HepG2 (cell line): ENCODE measurements around the gene ZNF440. TPM values are rescaled to one million over a fixed set of nuclear protein-coding genes. Genes with fewer than 3 reads are reported as not detected.
A peak's percentile ranks its signal among the peaks of the same experiment; 100 is the strongest.

Experiments
- BHLHE40 ChIP-seq: IDR thresholded peaks from 2 replicates; pipeline ENCODE4 v1.6.1; 2011; ENCODE audit warnings: low read length, improper control_type of control experiment
- DNMT1 ChIP-seq: sonication (generic); formaldehyde crosslinking; IDR thresholded peaks from 2 replicates; pipeline ENCODE4 v1.5.1; 2020; ENCODE audit warnings: mild to moderate bottlenecking, missing genetic modification reagents
- KLF11 ChIP-seq: IDR thresholded peaks from 2 replicates; pipeline ENCODE4 v1.6.1; 2016; ENCODE audit warnings: missing compliant biosample characterization
- MAFK ChIP-seq, 2 experiments: IDR thresholded peaks in 1 of 2; conservative IDR thresholded peaks in 1 of 2; 2 replicates each; pipeline ENCODE4 v1.6.1; 2011; ENCODE audit warnings: improper control_type of control experiment in 2 of 2, low read length in 2 of 2
- NRL ChIP-seq: sonication (generic); formaldehyde crosslinking; IDR thresholded peaks from 2 replicates; pipeline ENCODE4 v1.5.0; 2020; ENCODE audit warnings: missing genetic modification reagents, mild to moderate bottlenecking, moderate library complexity, borderline replicate concordance
- PPARG ChIP-seq: conservative IDR thresholded peaks from 2 replicates; pipeline ENCODE4 v1.6.1; 2016; ENCODE audit warnings: missing biosample characterization, missing genetic modification reagents
- RNF2 ChIP-seq: fragments of 450-650 bp; conservative IDR thresholded peaks from 2 replicates; pipeline ENCODE4 v1.6.1; 2016; ENCODE audit warnings: low read depth
- SALL1 ChIP-seq: sonication (generic); formaldehyde crosslinking; IDR thresholded peaks from 2 replicates; pipeline ENCODE4 v1.8.0; 2022; ENCODE audit warnings: mild to moderate bottlenecking, missing genetic modification reagents
- SUZ12 ChIP-seq: fragments of 150-350 bp; IDR thresholded peaks from 2 replicates; pipeline ENCODE4 v1.6.1; 2014; ENCODE audit warnings: low read depth, low read length
- ZNF207 ChIP-seq: fragments of 450-650 bp; IDR thresholded peaks from 2 replicates; pipeline ENCODE4 v1.6.1; 2016; ENCODE audit warnings: antibody characterized with exemption, borderline replicate concordance
- ZNF282 ChIP-seq: fragments of 450-650 bp; IDR thresholded peaks from 2 replicates; pipeline ENCODE4 v1.6.1; 2018; ENCODE audit not compliant: partially characterized antibody
- ZNF367 ChIP-seq: sonication (generic); formaldehyde crosslinking; IDR thresholded peaks from 2 replicates; pipeline ENCODE4 v1.4.0; 2020; ENCODE audit warnings: missing genetic modification reagents, borderline replicate concordance
- ZNF598 ChIP-seq: sonication (generic); formaldehyde crosslinking; IDR thresholded peaks from 2 replicates; pipeline ENCODE4 v1.5.1; 2020; ENCODE audit warnings: mild to moderate bottlenecking, missing genetic modification reagents, borderline replicate concordance
- ZSCAN29 ChIP-seq: sonication (generic); formaldehyde crosslinking; conservative IDR thresholded peaks from 2 replicates; pipeline ENCODE4 v1.4.0; 2020; ENCODE audit warnings: mild to moderate bottlenecking, missing genetic modification reagents
- polyA plus RNA-seq, 8 experiments: library from polyadenylated mRNA; depleted of rRNA in 3 of 8; stranded (reverse) in 7 of 8; unstranded in 1 of 8; fragments of >200 nt; fragmentation: Illumina TruSeq in 4 of 8; extraction: Trizol in 4 of 8; gene quantifications; 2 replicates each; pipeline versions ENCODE4 v1.2.1 to v1.2.3, GENCODE V29; 2011 to 2016; ENCODE audit warnings: low read depth in 4 of 8, missing spikeins in 1 of 8, mixed read lengths in 1 of 8; ENCODE audit not compliant: insufficient read depth in 1 of 8
- total RNA-seq, 5 experiments: library from RNA; depleted of rRNA; stranded (reverse); fragments of >200 nt; fragmentation: Illumina TruSeq; extraction: Trizol; gene quantifications; 2 replicates each; pipeline ENCODE4 v1.2.3, GENCODE V29; 2016; ENCODE audit warnings: low read depth in 1 of 5
- TF ChIP-seq, protein P1 (sequence below): sonication (generic); formaldehyde crosslinking; IDR thresholded peaks from 2 replicates; pipeline ENCODE4 v1.4.0; 2020; ENCODE audit warnings: missing genetic modification reagents
- TF ChIP-seq, protein P2 (sequence below): IDR thresholded peaks from 2 replicates; pipeline ENCODE4 v1.6.1; 2016; ENCODE audit warnings: missing genetic modification reagents, missing compliant biosample characterization
- TF ChIP-seq, protein P3 (sequence below): IDR thresholded peaks from 2 replicates; pipeline ENCODE4 v1.6.1; 2012; ENCODE audit warnings: low read depth, low read length, improper control_type of control experiment
- TF ChIP-seq, protein P4 (sequence below): fragments of 450-650 bp; IDR thresholded peaks from 2 replicates; pipeline ENCODE4 v1.6.1; 2017; ENCODE audit warnings: mild to moderate bottlenecking
- TF ChIP-seq, protein P5 (sequence below): sonication (generic); formaldehyde crosslinking; conservative IDR thresholded peaks from 2 replicates; pipeline ENCODE4 v1.8.1; 2023; ENCODE audit warnings: missing genetic modification reagents
- TF ChIP-seq, protein P6 (sequence below): sonication (generic); formaldehyde crosslinking; IDR thresholded peaks from 2 replicates; pipeline ENCODE4 v1.4.0; 2020; ENCODE audit warnings: mild to moderate bottlenecking, missing genetic modification reagents

ZNF440 gene
- total and polyA plus RNA-seq, 2 of the 13 experiments (the other 11 are each of a cell fraction or from before 2014, with no cell fraction given): 2.7 to 12.4 TPM

DNA sequence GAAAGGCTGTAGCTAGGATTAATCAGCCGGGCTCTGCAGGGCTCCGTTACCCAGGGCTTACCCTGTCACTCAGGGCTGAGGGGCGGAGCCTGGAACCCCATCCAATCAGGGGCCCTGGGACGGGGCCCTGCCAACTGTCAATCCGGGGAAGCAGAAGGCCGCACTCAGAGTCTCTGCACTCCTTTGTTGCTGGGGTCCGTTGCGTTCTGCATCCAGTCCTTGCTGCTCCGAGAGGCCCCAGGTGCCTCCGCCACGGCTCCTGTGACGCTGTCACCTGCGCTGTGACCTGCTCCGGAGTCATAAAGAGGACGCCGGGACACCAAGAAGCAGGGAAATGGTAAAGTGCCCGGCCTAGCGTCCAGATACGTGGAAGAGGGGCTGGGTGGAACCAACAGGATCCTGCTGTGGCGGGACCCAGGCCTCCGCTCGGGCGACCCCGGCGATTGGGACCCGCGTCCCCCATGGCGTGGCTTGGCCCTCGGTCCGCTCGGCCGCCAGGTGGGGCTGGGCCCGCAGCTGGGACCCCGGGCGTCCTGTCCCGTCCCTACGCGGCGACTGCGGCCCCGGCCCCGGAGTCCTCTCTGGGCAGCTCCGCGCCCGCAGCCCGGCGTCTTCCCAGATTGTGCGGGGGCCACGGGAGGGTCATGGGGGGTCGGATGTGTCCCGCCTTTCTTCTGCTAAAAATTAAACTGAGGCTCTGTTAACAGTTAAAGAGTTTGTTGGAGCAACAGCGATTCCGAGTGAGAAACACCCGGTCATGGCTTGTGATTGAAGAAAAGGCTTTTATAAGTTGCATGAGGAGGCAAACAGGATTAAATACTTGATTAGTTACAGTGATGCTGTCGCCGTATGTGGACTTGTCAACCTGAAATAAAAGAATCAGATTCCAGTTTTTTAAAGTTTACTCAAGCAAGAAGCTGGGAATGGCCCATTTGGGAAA lies 15.4 kb upstream of the ZNF440 start, which contains the start of gene ZNF491 (continued):
- TF ChIP-seq, protein P1, sequence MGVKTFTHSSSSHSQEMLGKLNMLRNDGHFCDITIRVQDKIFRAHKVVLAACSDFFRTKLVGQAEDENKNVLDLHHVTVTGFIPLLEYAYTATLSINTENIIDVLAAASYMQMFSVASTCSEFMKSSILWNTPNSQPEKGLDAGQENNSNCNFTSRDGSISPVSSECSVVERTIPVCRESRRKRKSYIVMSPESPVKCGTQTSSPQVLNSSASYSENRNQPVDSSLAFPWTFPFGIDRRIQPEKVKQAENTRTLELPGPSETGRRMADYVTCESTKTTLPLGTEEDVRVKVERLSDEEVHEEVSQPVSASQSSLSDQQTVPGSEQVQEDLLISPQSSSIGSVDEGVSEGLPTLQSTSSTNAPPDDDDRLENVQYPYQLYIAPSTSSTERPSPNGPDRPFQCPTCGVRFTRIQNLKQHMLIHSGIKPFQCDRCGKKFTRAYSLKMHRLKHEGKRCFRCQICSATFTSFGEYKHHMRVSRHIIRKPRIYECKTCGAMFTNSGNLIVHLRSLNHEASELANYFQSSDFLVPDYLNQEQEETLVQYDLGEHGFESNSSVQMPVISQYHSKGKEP (CRISPR knock-in tag): no peak
- TF ChIP-seq ZNF598 (peak; percentile 97), ZNF207 (no peak), PPARG (CRISPR knock-in tag) (no peak), KLF11 (CRISPR knock-in tag) (no peak), SUZ12 (no peak), MAFK (conservative IDR thresholded peaks at IDR 0.05 in 1 of 2, IDR thresholded peaks at IDR 0.05 in 1 of 2; ENCODE audit: low read length in 2 of 2) (no peak), ZSCAN29 (CRISPR knock-in tag) (no peak), DNMT1 (CRISPR knock-in tag) (0 out of 2 replicates have a peak, but pooled peaks have one; percentile 14), NRL (CRISPR knock-in tag) (peak; percentile 61; the same call in 1 of the 2 replicates), ZNF282 (no peak), ZNF367 (CRISPR knock-in tag) (no peak), RNF2 (no peak), BHLHE40 (no peak), SALL1 (CRISPR knock-in tag) (peak; percentile 47; the same call in 1 of the 2 replicates)
- TF ChIP-seq, protein P2, sequence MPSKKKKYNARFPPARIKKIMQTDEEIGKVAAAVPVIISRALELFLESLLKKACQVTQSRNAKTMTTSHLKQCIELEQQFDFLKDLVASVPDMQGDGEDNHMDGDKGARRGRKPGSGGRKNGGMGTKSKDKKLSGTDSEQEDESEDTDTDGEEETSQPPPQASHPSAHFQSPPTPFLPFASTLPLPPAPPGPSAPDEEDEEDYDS (CRISPR knock-in tag): peak; percentile 67
- TF ChIP-seq, protein P3, sequence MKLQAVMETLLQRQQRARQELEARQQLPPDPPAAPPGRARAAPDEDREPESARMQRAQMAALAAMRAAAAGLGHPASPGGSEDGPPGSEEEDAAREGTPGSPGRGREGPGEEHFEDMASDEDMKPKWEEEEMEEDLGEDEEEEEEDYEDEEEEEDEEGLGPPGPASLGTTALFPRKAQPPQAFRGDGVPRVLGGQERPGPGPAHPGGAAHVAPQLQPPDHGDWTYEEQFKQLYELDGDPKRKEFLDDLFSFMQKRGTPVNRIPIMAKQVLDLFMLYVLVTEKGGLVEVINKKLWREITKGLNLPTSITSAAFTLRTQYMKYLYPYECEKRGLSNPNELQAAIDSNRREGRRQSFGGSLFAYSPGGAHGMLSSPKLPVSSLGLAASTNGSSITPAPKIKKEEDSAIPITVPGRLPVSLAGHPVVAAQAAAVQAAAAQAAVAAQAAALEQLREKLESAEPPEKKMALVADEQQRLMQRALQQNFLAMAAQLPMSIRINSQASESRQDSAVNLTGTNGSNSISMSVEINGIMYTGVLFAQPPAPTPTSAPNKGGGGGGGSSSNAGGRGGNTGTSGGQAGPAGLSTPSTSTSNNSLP: no peak
- TF ChIP-seq, protein P4, sequence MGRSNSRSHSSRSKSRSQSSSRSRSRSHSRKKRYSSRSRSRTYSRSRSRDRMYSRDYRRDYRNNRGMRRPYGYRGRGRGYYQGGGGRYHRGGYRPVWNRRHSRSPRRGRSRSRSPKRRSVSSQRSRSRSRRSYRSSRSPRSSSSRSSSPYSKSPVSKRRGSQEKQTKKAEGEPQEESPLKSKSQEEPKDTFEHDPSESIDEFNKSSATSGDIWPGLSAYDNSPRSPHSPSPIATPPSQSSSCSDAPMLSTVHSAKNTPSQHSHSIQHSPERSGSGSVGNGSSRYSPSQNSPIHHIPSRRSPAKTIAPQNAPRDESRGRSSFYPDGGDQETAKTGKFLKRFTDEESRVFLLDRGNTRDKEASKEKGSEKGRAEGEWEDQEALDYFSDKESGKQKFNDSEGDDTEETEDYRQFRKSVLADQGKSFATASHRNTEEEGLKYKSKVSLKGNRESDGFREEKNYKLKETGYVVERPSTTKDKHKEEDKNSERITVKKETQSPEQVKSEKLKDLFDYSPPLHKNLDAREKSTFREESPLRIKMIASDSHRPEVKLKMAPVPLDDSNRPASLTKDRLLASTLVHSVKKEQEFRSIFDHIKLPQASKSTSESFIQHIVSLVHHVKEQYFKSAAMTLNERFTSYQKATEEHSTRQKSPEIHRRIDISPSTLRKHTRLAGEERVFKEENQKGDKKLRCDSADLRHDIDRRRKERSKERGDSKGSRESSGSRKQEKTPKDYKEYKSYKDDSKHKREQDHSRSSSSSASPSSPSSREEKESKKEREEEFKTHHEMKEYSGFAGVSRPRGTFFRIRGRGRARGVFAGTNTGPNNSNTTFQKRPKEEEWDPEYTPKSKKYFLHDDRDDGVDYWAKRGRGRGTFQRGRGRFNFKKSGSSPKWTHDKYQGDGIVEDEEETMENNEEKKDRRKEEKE: no peak
- TF ChIP-seq, protein P5, sequence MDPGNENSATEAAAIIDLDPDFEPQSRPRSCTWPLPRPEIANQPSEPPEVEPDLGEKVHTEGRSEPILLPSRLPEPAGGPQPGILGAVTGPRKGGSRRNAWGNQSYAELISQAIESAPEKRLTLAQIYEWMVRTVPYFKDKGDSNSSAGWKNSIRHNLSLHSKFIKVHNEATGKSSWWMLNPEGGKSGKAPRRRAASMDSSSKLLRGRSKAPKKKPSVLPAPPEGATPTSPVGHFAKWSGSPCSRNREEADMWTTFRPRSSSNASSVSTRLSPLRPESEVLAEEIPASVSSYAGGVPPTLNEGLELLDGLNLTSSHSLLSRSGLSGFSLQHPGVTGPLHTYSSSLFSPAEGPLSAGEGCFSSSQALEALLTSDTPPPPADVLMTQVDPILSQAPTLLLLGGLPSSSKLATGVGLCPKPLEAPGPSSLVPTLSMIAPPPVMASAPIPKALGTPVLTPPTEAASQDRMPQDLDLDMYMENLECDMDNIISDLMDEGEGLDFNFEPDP (CRISPR knock-in tag): 0 out of 2 replicates have a peak, but pooled peaks have one; percentile 59
- TF ChIP-seq, protein P6, sequence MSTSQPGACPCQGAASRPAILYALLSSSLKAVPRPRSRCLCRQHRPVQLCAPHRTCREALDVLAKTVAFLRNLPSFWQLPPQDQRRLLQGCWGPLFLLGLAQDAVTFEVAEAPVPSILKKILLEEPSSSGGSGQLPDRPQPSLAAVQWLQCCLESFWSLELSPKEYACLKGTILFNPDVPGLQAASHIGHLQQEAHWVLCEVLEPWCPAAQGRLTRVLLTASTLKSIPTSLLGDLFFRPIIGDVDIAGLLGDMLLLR (CRISPR knock-in tag): no peak
